Measurements from ENCODE around the gene HOXA6.

GRCh38 chr7:27124096-27124901, 23.3 kb downstream of the HOXA6 start:
- TF ChIP-seq CTCF (conservative IDR thresholded peaks at IDR 0.05 in 1 of 2, IDR thresholded peaks at IDR 0.05 in 1 of 2; ENCODE audit: low read depth in 1 of 2, low read length in 2 of 2) (no peak), EZH2 (IDR thresholded peaks at IDR 0.05; ENCODE audit: low read length, missing control alignments) (no peak)
